ENCODE results near the gene STARD3. TPM values are rescaled to one million over a fixed set of nuclear protein-coding genes. Genes with fewer than 3 reads are reported as not detected.

The STARD3 gene
- total RNA-seq, 1 experiment from 2014 or later, result 44.8 TPM

GRCh38 chr17:39667262-39667944 is 30.5 kb downstream of the STARD3 start:
- TF ChIP-seq SIN3A (IDR thresholded peaks at IDR 0.05; ENCODE audit: borderline replicate concordance, insufficient read depth, low read depth, low read length) (no peak), CTCF (IDR thresholded peaks at IDR 0.05) (no peak), REST (IDR thresholded peaks at IDR 0.05; ENCODE audit: insufficient read depth in 1 of 2, low read depth in 2 of 2, low read length in 1 of 2) (no peak), POLR2AphosphoS5 (IDR thresholded peaks at IDR 0.05; ENCODE audit: low read depth, low read length) (no peak), TCF7L2 (IDR thresholded peaks at IDR 0.05; ENCODE audit: low read depth, low read length) (no peak)
- BruUV-seq (replicated peaks), result no TSS peak
- H3K4me1 ChIP-seq (ENCODE audit: control insufficient read depth, insufficient read depth, low read length), result peaks cover 46% of the 10 kb centered on the region
- H3K4me3 ChIP-seq (ENCODE audit: low read depth in 2 of 2, low read length in 2 of 2), result no peak overlapping the region; a peak in 1 of 4 replicates
- peak overlapping the region; percentile 32; the same call in 1 of the 2 replicates for H3K27ac ChIP-seq (ENCODE audit: low read length)
- no peaks in the 10 kb centered on the region for H3K27me3 ChIP-seq (ENCODE audit: control insufficient read depth, insufficient read depth, low read length)
- in situ Hi-C loops (cut with HindIII; ENCODE audit: low pct_unique_long_range_greater_than_20kb, low sequenced_read_pairs), result no loop called here
- no peak for ATAC-seq
- ChIA-PET POLR2A (interaction anchor here (0.5 to 0.7 kb wide), 3 partner anchors 18 to 218 kb away, joined by 3 to 16 read pairs (median 3); no protein-coding TSS in a partner anchor), CTCF (interaction anchor here (0.6 to 2.1 kb wide), 3 partner anchors 46 to 1086 kb away, joined by 4 to 11 read pairs (median 6); no protein-coding TSS in a partner anchor)
- no peak for DNase-seq (ENCODE audit: low read depth, low spot score)
- H3K36me3 ChIP-seq (ENCODE audit: control insufficient read depth, insufficient read depth, low read length), result no peaks in the 10 kb centered on the region
- no peaks in the 10 kb centered on the region for H3K9me3 ChIP-seq (ENCODE audit: control insufficient read depth, insufficient read depth, low read depth, low read length)
- intact Hi-C loops (cut with micrococcal nuclease; ENCODE audit: unreplicated experiment), result no loop called here

GRCh38 chr17:39667945-39668924 is 31.3 kb downstream of the STARD3 start, which contains the start of gene PNMT:
PNMT (plus strand) TSS chr17:39668453; CDS start chr17:39668476, 23 bp downstream.
- H3K36me3 ChIP-seq (ENCODE audit: control insufficient read depth, insufficient read depth, low read length), result no peaks in the 10 kb centered on the region
- TF ChIP-seq REST (IDR thresholded peaks at IDR 0.05; ENCODE audit: insufficient read depth in 1 of 2, low read depth in 2 of 2, low read length in 1 of 2) (0 out of 4 replicates have a peak, but pooled peaks of 1 of the 2 experiments have one; percentile 64), SIN3A (IDR thresholded peaks at IDR 0.05; ENCODE audit: borderline replicate concordance, insufficient read depth, low read depth, low read length) (0 out of 2 replicates have a peak, but pooled peaks have one; percentile 65), CTCF (IDR thresholded peaks at IDR 0.05) (peak; percentile 87), TCF7L2 (IDR thresholded peaks at IDR 0.05; ENCODE audit: low read depth, low read length) (no peak)
- H3K4me3 ChIP-seq (ENCODE audit: low read depth in 2 of 2, low read length in 2 of 2), result peak within 1 kb of the TSS; percentile 35 to 46
- CTCF ChIA-PET, result interaction anchor here (0.6 to 1.4 kb wide), 4 partner anchors 16 to 1086 kb away, joined by 3 to 6 read pairs (median 4); no protein-coding TSS in a partner anchor
- H3K4me1 ChIP-seq (ENCODE audit: control insufficient read depth, insufficient read depth, low read length), result peaks cover 41% of the 10 kb centered on the region
- ATAC-seq (peak; percentile 61), DNase-seq (ENCODE audit: low read depth, low spot score) (no peak)
- H3K9me3 ChIP-seq (ENCODE audit: control insufficient read depth, insufficient read depth, low read depth, low read length), result no peaks in the 10 kb centered on the region
- no TSS peak for BruUV-seq (replicated peaks)
- POLR2A ChIA-PET, result no interaction called here
- H3K27ac ChIP-seq (ENCODE audit: low read length), result peak within 1 kb of the TSS; percentile 32; the same call in 1 of the 2 replicates
- intact Hi-C loops (cut with micrococcal nuclease; ENCODE audit: unreplicated experiment) (no loop called here), in situ Hi-C loops (cut with HindIII; ENCODE audit: low pct_unique_long_range_greater_than_20kb, low sequenced_read_pairs) (no loop called here)
- H3K27me3 ChIP-seq (ENCODE audit: control insufficient read depth, insufficient read depth, low read length), result no peaks in the 10 kb centered on the region
